HepG2 (cell line): ENCODE results near the gene CPEB3. TPM values are rescaled to one million over a fixed set of nuclear protein-coding genes. Genes with fewer than 3 reads are reported as not detected.

Experiments
- AHR ChIP-seq: IDR thresholded peaks from 2 replicates; pipeline ENCODE4 v1.6.1; 2018; ENCODE audit warnings: missing genetic modification reagents, missing compliant biosample characterization
- EP300 ChIP-seq, 3 experiments: sonication (generic) in 1 of 3; formaldehyde crosslinking in 1 of 3; IDR thresholded peaks; 2 replicates each; pipeline versions ENCODE4 v1.5.1 to v1.6.1; 2011 to 2020; ENCODE audit warnings: low read depth in 2 of 3, low read length in 2 of 3, borderline replicate concordance in 1 of 3, improper control_type of control experiment in 1 of 3, mild to moderate bottlenecking in 1 of 3, missing genetic modification reagents in 1 of 3, moderate library complexity in 1 of 3
- HMG20A ChIP-seq: IDR thresholded peaks from 2 replicates; pipeline ENCODE4 v1.6.1; 2016; ENCODE audit warnings: borderline replicate concordance
- HMG20B ChIP-seq: conservative IDR thresholded peaks from 2 replicates; pipeline ENCODE4 v1.6.1; 2016; ENCODE audit warnings: missing genetic modification reagents, missing compliant biosample characterization
- HOXD1 ChIP-seq: sonication (generic); formaldehyde crosslinking; IDR thresholded peaks from 2 replicates; pipeline ENCODE4 v1.5.0; 2020; ENCODE audit warnings: missing genetic modification reagents
- KDM2A ChIP-seq: sonication (generic); formaldehyde crosslinking; IDR thresholded peaks from 2 replicates; pipeline ENCODE4 v1.4.0; 2020; ENCODE audit warnings: low read depth, missing genetic modification reagents, borderline replicate concordance
- KMT2A ChIP-seq: sonication (generic); formaldehyde crosslinking; IDR thresholded peaks from 2 replicates; pipeline ENCODE4 v1.4.0; 2020; ENCODE audit warnings: missing genetic modification reagents
- NR2F6 ChIP-seq, 2 experiments: IDR thresholded peaks; 2 replicates each; pipeline ENCODE4 v1.6.1; 2016; ENCODE audit warnings: antibody characterized with exemption in 1 of 2, mild to moderate bottlenecking in 1 of 2
- PHF5A ChIP-seq: IDR thresholded peaks from one replicate; pipeline ENCODE4 v1.6.1; 2018; ENCODE audit warnings: low read depth, missing genetic modification reagents; ENCODE audit not compliant: unreplicated experiment
- SP140L ChIP-seq: sonication (generic); formaldehyde crosslinking; IDR thresholded peaks from 2 replicates; pipeline ENCODE4 v1.4.0; 2020; ENCODE audit warnings: missing genetic modification reagents, borderline replicate concordance
- ZFAT ChIP-seq: sonication (generic); formaldehyde crosslinking; conservative IDR thresholded peaks from 2 replicates; pipeline ENCODE4 v1.8.1; 2023; ENCODE audit warnings: missing genetic modification reagents, inconsistent platforms
- ZNF256 ChIP-seq: sonication (generic); formaldehyde crosslinking; conservative IDR thresholded peaks from 2 replicates; pipeline ENCODE4 v1.4.0; 2020; ENCODE audit warnings: missing genetic modification reagents
- ZNF383 ChIP-seq: sonication (generic); formaldehyde crosslinking; IDR thresholded peaks from 2 replicates; pipeline ENCODE4 v1.4.0; 2020; ENCODE audit warnings: missing genetic modification reagents, mild to moderate bottlenecking, borderline replicate concordance
- ZNF510 ChIP-seq: sonication (generic); formaldehyde crosslinking; IDR thresholded peaks from 2 replicates; pipeline ENCODE4 v1.4.0; 2020; ENCODE audit warnings: low read depth, mild to moderate bottlenecking, missing genetic modification reagents
- polyA plus RNA-seq, 8 experiments: library from polyadenylated mRNA; depleted of rRNA in 3 of 8; stranded (reverse) in 7 of 8; unstranded in 1 of 8; fragments of >200 nt; fragmentation: Illumina TruSeq in 4 of 8; extraction: Trizol in 4 of 8; gene quantifications; 2 replicates each; pipeline versions ENCODE4 v1.2.1 to v1.2.3, GENCODE V29; 2011 to 2016; ENCODE audit warnings: low read depth in 4 of 8, missing spikeins in 1 of 8, mixed read lengths in 1 of 8; ENCODE audit not compliant: insufficient read depth in 1 of 8
- total RNA-seq, 5 experiments: library from RNA; depleted of rRNA; stranded (reverse); fragments of >200 nt; fragmentation: Illumina TruSeq; extraction: Trizol; gene quantifications; 2 replicates each; pipeline ENCODE4 v1.2.3, GENCODE V29; 2016; ENCODE audit warnings: low read depth in 1 of 5
- TF ChIP-seq, protein P1 (sequence below), 2 experiments: IDR thresholded peaks; 2 replicates each; pipeline ENCODE4 v1.6.1; 2011 to 2012; ENCODE audit warnings: low read length in 2 of 2, borderline replicate concordance in 1 of 2, low read depth in 1 of 2, mild to moderate bottlenecking in 1 of 2, moderate library complexity in 1 of 2
- TF ChIP-seq, protein P2 (sequence below): sonication (generic); formaldehyde crosslinking; IDR thresholded peaks from 2 replicates; pipeline ENCODE4 v1.4.0; 2020; ENCODE audit warnings: missing genetic modification reagents, borderline replicate concordance
- TF ChIP-seq, protein P3 (sequence below): sonication (generic); formaldehyde crosslinking; IDR thresholded peaks from 2 replicates; pipeline ENCODE4 v1.5.0; 2020; ENCODE audit warnings: mild to moderate bottlenecking, low read depth, missing genetic modification reagents, borderline replicate concordance
- TF ChIP-seq, protein P4 (sequence below): sonication (generic); formaldehyde crosslinking; IDR thresholded peaks from 2 replicates; pipeline ENCODE4 v1.8.1; 2023; ENCODE audit warnings: mild to moderate bottlenecking, missing genetic modification reagents
- TF ChIP-seq, protein P5 (sequence below): sonication (generic); formaldehyde crosslinking; IDR thresholded peaks from 2 replicates; pipeline ENCODE4 v1.4.0; 2020; ENCODE audit warnings: missing genetic modification reagents
- TF ChIP-seq, protein P6 (sequence below): fragments of 450-650 bp; IDR thresholded peaks from 2 replicates; pipeline ENCODE4 v1.6.1; 2017; ENCODE audit warnings: mild to moderate bottlenecking

CPEB3 gene
- total and polyA plus RNA-seq, 2 of the 13 experiments (the other 11 are each of a cell fraction or from before 2014, with no cell fraction given): 0.66 to 0.70 TPM

DNA sequence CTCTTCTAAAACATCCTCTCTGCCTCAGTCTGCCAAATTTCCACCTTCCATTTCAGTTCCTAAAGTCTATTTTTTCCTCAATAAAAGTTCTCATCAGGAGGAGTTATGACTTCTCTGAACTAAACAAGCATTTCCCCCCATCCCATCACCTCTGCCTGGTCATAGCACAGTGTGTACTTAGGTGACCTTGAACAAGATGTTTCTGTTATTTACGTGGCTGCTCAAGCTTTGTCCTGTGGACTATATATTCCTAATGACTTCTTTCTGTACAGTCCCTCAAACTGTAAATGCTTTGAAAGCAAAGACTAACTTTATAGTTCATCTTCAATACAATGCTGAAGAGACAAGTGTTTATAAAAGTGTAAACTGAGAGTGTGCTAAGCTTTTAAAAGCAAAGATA is 166.9 kb downstream of the CPEB3 start (continued):
- TF ChIP-seq, protein P1, sequence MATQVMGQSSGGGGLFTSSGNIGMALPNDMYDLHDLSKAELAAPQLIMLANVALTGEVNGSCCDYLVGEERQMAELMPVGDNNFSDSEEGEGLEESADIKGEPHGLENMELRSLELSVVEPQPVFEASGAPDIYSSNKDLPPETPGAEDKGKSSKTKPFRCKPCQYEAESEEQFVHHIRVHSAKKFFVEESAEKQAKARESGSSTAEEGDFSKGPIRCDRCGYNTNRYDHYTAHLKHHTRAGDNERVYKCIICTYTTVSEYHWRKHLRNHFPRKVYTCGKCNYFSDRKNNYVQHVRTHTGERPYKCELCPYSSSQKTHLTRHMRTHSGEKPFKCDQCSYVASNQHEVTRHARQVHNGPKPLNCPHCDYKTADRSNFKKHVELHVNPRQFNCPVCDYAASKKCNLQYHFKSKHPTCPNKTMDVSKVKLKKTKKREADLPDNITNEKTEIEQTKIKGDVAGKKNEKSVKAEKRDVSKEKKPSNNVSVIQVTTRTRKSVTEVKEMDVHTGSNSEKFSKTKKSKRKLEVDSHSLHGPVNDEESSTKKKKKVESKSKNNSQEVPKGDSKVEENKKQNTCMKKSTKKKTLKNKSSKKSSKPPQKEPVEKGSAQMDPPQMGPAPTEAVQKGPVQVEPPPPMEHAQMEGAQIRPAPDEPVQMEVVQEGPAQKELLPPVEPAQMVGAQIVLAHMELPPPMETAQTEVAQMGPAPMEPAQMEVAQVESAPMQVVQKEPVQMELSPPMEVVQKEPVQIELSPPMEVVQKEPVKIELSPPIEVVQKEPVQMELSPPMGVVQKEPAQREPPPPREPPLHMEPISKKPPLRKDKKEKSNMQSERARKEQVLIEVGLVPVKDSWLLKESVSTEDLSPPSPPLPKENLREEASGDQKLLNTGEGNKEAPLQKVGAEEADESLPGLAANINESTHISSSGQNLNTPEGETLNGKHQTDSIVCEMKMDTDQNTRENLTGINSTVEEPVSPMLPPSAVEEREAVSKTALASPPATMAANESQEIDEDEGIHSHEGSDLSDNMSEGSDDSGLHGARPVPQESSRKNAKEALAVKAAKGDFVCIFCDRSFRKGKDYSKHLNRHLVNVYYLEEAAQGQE (IDR thresholded peaks at IDR 0.05; ENCODE audit: borderline replicate concordance in 1 of 2, low read depth in 1 of 2, low read length in 2 of 2): no peak
- TF ChIP-seq, protein P2, sequence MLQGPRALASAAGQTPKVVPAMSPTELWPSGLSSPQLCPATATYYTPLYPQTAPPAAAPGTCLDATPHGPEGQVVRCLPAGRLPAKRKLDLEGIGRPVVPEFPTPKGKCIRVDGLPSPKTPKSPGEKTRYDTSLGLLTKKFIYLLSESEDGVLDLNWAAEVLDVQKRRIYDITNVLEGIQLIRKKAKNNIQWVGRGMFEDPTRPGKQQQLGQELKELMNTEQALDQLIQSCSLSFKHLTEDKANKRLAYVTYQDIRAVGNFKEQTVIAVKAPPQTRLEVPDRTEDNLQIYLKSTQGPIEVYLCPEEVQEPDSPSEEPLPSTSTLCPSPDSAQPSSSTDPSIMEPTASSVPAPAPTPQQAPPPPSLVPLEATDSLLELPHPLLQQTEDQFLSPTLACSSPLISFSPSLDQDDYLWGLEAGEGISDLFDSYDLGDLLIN (CRISPR knock-in tag): no peak
- TF ChIP-seq KMT2A (CRISPR knock-in tag): no peak
- TF ChIP-seq ZFAT: no peak
- no peak for TF ChIP-seq AHR (CRISPR knock-in tag)
- peak; percentile 60; the same call in 1 of the 2 replicates for TF ChIP-seq HMG20A
- TF ChIP-seq NR2F6 (IDR thresholded peaks at IDR 0.05): no peak
- 0 out of 2 replicates have a peak, but pooled peaks have one; percentile 34 for TF ChIP-seq NR2F6 (CRISPR knock-in tag; IDR thresholded peaks at IDR 0.05)
- TF ChIP-seq ZNF383 (CRISPR knock-in tag): no peak
- TF ChIP-seq, protein P3, sequence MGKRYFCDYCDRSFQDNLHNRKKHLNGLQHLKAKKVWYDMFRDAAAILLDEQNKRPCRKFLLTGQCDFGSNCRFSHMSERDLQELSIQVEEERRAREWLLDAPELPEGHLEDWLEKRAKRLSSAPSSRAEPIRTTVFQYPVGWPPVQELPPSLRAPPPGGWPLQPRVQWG: no peak
- TF ChIP-seq, protein P4, sequence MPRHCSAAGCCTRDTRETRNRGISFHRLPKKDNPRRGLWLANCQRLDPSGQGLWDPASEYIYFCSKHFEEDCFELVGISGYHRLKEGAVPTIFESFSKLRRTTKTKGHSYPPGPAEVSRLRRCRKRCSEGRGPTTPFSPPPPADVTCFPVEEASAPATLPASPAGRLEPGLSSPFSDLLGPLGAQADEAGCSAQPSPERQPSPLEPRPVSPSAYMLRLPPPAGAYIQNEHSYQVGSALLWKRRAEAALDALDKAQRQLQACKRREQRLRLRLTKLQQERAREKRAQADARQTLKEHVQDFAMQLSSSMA (CRISPR knock-in tag): no peak
- TF ChIP-seq EP300 (IDR thresholded peaks at IDR 0.05; ENCODE audit: low read depth in 2 of 2, low read length in 2 of 2): 0 out of 4 replicates have a peak, but pooled peaks of 1 of the 2 experiments have one; percentile 32
- TF ChIP-seq EP300 (CRISPR knock-in tag; IDR thresholded peaks at IDR 0.05; ENCODE audit: borderline replicate concordance): no peak
- no peak for TF ChIP-seq ZNF510 (CRISPR knock-in tag)
- no peak for TF ChIP-seq PHF5A (CRISPR knock-in tag)
- TF ChIP-seq, protein P5, sequence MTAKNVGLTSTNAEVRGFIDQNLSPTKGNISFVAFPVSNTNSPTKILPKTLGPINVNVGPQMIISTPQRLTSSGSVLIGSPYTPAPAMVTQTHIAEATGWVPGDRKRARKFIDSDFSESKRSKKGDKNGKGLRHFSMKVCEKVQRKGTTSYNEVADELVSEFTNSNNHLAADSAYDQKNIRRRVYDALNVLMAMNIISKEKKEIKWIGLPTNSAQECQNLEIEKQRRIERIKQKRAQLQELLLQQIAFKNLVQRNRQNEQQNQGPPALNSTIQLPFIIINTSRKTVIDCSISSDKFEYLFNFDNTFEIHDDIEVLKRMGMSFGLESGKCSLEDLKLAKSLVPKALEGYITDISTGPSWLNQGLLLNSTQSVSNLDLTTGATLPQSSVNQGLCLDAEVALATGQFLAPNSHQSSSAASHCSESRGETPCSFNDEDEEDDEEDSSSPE (CRISPR knock-in tag): no peak
- TF ChIP-seq HOXD1: no peak
- TF ChIP-seq ZNF256 (CRISPR knock-in tag): no peak
- no peak for TF ChIP-seq HMG20B (CRISPR knock-in tag)
- no peak for TF ChIP-seq KDM2A
- no peak for TF ChIP-seq SP140L (CRISPR knock-in tag)
- TF ChIP-seq, protein P6, sequence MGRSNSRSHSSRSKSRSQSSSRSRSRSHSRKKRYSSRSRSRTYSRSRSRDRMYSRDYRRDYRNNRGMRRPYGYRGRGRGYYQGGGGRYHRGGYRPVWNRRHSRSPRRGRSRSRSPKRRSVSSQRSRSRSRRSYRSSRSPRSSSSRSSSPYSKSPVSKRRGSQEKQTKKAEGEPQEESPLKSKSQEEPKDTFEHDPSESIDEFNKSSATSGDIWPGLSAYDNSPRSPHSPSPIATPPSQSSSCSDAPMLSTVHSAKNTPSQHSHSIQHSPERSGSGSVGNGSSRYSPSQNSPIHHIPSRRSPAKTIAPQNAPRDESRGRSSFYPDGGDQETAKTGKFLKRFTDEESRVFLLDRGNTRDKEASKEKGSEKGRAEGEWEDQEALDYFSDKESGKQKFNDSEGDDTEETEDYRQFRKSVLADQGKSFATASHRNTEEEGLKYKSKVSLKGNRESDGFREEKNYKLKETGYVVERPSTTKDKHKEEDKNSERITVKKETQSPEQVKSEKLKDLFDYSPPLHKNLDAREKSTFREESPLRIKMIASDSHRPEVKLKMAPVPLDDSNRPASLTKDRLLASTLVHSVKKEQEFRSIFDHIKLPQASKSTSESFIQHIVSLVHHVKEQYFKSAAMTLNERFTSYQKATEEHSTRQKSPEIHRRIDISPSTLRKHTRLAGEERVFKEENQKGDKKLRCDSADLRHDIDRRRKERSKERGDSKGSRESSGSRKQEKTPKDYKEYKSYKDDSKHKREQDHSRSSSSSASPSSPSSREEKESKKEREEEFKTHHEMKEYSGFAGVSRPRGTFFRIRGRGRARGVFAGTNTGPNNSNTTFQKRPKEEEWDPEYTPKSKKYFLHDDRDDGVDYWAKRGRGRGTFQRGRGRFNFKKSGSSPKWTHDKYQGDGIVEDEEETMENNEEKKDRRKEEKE: no peak
